Esophagus squamous epithelium (tissue), 5 donors: ENCODE measurements around the gene HEMGN. TPM values are rescaled to one million over a fixed set of nuclear protein-coding genes. Genes with fewer than 3 reads are reported as not detected.

Experiments used
- DNase-seq: peaks from one replicate; lab custom pipeline; 2025; lab: John Stamatoyannopoulos, UW
- H3K27ac ChIP-seq, 4 donors: fragments of 200-600 bp; sonication (generic); one replicate each; pipeline ENCODE4 v1.5.1; 2016 to 2019; ENCODE audit warnings: mild to moderate bottlenecking in 1 of 4
- H3K27me3 ChIP-seq, 4 donors: fragments of 200-600 bp; sonication (generic); 1 replicate in 3 of 4; 2 replicates in 1 of 4; pipeline versions ENCODE4 v1.5.1 to v1.6.0; 2017 to 2021; ENCODE audit warnings: antibody characterized with exemption in 1 of 4
- H3K36me3 ChIP-seq, 3 donors: fragments of 200-600 bp; sonication (generic); one replicate each; pipeline ENCODE4 v1.5.1; 2016 to 2019
- H3K4me1 ChIP-seq, 3 donors: fragments of 200-600 bp; sonication (generic); one replicate each; pipeline ENCODE4 v1.5.1; 2017 to 2019
- H3K4me3 ChIP-seq, 4 donors: fragments of 200-600 bp; sonication (generic); 1 replicate in 3 of 4; 2 replicates in 1 of 4; pipeline ENCODE4 v1.5.1; 2016 to 2019; ENCODE audit warnings: mild to moderate bottlenecking in 2 of 4, moderate library complexity in 1 of 4
- H3K9me3 ChIP-seq, 3 donors: fragments of 200-600 bp; sonication (generic); one replicate each; pipeline ENCODE4 v1.5.1; 2016 to 2019
- POLR2A ChIP-seq, 4 donors: fragments of 450-650 bp; IDR thresholded peaks; one replicate each; pipeline ENCODE4 v1.6.1; 2017; ENCODE audit warnings: antibody characterized with exemption in 4 of 4, mild to moderate bottlenecking in 4 of 4, moderate library complexity in 3 of 4
- WGBS, 2 donors: methylation state at CpG; one replicate each; pipeline ENCODE4 v1.1.5; 2018; 5-methylcytosine and 5-hydroxymethylcytosine counted together
- intact Hi-C: fragments of 100-400 bp; cut with DNase I; formaldehyde crosslinking; loops from one replicate; pipeline ENCODE4 v1.15.0; 2022
- total RNA-seq, 4 donors: library from RNA; depleted of rRNA; stranded (reverse); fragments of >200 nt; gene quantifications; one replicate each; pipeline ENCODE4 v1.1.0, GENCODE V29; 2016
- TF ChIP-seq, protein P1 (sequence below), 6 experiments: fragments of 450-650 bp in 4 of 6; fragments of 200-600 bp in 2 of 6; sonication (generic) in 2 of 6; IDR thresholded peaks; one replicate each; pipeline ENCODE4 v1.5.1; 2016 to 2019; ENCODE audit warnings: antibody characterized with exemption in 6 of 6, mild to moderate bottlenecking in 4 of 6, moderate library complexity in 4 of 6
- donor health status: DM: yes; HTN: yes; CAD: no.

HEMGN gene
- total RNA-seq, 4 donors from 2014 or later = not detected

DNA sequence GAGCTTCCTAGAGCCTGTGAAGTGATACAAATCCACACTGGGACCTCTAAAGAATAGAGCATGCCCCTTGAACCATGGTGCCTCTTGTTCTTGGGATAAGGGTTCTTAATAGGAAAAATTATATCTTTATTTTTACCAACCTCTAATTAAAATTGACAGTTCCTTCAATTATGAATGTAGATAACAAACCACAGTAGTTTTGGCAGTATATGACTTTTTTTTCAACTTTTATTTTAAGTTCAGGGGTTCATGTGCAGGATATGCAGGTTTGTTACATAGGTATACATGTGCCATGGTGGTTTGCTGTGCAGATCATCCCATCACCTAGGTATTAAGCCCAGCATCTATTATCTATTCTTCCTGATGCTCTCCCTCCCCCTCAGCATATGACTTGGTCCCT, 974 bp downstream of the HEMGN start:
- intact Hi-C loops = no loop called here
- Histone ChIP-seq H3K27me3 (peaks cover 0 to 49% (median 0%) of the 10 kb centered on the region in 4 donors), H3K4me1 (no peaks in the 10 kb centered on the region), H3K9me3 (no peaks in the 10 kb centered on the region), H3K4me3 (no peak overlapping the region), H3K27ac (no peak overlapping the region), H3K36me3 (no peaks in the 10 kb centered on the region)
- DNase-seq = no peak
- TF ChIP-seq, protein P1, sequence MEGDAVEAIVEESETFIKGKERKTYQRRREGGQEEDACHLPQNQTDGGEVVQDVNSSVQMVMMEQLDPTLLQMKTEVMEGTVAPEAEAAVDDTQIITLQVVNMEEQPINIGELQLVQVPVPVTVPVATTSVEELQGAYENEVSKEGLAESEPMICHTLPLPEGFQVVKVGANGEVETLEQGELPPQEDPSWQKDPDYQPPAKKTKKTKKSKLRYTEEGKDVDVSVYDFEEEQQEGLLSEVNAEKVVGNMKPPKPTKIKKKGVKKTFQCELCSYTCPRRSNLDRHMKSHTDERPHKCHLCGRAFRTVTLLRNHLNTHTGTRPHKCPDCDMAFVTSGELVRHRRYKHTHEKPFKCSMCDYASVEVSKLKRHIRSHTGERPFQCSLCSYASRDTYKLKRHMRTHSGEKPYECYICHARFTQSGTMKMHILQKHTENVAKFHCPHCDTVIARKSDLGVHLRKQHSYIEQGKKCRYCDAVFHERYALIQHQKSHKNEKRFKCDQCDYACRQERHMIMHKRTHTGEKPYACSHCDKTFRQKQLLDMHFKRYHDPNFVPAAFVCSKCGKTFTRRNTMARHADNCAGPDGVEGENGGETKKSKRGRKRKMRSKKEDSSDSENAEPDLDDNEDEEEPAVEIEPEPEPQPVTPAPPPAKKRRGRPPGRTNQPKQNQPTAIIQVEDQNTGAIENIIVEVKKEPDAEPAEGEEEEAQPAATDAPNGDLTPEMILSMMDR (IDR thresholded peaks at IDR 0.05) = no peak
- TF ChIP-seq POLR2A (IDR thresholded peaks at IDR 0.05) = no peak

DNA sequence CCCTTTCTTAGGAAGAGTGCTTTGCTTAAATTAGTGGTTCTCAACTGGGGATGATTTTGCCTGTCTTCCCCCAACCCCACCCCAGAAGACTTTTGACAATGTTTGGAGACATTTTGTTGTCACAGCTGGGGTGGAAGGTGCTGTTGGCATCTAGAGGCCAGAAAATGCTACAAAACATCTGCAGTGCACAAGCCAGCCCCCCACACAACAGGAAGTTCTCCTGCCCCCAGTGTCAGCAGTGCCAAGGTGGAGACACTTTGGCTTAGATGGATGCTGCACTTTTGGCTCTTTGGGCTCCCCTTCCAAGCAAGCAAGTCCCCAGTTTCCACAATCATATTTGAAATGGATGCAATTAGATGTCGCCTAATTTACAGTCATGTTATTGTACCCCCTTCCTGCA, 2.7 kb downstream of the HEMGN start:
- Histone ChIP-seq H3K27me3 (peaks cover 0 to 53% (median 0%) of the 10 kb centered on the region in 4 donors), H3K4me1 (no peaks in the 10 kb centered on the region), H3K4me3 (no peak overlapping the region), H3K27ac (no peak overlapping the region), H3K36me3 (no peaks in the 10 kb centered on the region), H3K9me3 (no peaks in the 10 kb centered on the region)
- no peak for DNase-seq
- intact Hi-C loops = no loop called here
- WGBS, 2 donors = 69 to 85% methylated on average over 1 of the region's 1 CpG
- TF ChIP-seq, protein P1 (IDR thresholded peaks at IDR 0.05) = no peak
- no peak for TF ChIP-seq POLR2A (IDR thresholded peaks at IDR 0.05)

DNA sequence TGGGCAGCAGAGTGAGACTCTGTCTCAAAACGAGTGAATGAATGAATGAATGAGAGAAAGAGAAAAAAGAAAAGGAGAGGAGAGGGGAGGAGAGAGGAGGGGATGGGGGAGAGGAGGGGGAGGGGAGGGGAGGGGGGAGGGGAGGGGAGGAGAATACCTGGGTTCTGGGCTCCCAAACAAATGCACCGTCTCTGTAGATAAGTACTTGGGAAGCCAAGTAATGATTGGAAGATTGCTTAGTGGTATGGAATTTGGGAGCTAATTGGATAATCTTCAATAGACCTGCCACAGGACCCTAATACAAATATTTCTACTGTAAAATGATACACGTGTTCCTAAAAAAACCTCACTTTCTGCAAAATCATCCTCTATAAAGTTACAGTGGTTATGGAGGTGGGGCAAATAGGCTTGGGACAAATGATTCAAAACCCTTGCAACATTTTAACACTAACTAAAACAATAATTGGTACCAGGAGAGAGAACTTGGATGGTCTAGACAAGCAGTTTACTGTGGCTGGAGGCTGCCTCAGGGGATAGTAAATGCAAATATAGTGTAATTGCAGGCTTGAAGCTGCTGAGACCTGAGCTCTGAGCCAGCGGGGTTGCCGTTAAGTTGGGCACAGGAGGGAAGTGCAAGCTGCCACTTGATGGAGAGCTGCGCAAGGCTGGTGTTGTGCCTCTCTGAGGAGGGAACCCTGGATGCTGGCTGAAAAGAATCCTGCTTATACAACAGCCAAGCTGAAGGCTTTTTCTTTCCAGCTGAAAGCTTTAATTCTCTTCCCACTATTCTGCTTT, 3.5 kb downstream of the HEMGN start:
- peaks cover 0 to 52% (median 0%) of the 10 kb centered on the region in 4 donors for H3K27me3 ChIP-seq
- H3K9me3 ChIP-seq = no peaks in the 10 kb centered on the region
- intact Hi-C loops = no loop called here
- TF ChIP-seq, protein P1 (IDR thresholded peaks at IDR 0.05) = no peak
- no peak for TF ChIP-seq POLR2A (IDR thresholded peaks at IDR 0.05)
- DNase-seq = no peak
- H3K36me3 ChIP-seq = no peaks in the 10 kb centered on the region
- no peak overlapping the region for H3K4me3 ChIP-seq
- no peaks in the 10 kb centered on the region for H3K4me1 ChIP-seq
- 28 to 30% methylated on average over 6 of the region's 6 CpGs for WGBS, 2 donors
- H3K27ac ChIP-seq = no peak overlapping the region

DNA sequence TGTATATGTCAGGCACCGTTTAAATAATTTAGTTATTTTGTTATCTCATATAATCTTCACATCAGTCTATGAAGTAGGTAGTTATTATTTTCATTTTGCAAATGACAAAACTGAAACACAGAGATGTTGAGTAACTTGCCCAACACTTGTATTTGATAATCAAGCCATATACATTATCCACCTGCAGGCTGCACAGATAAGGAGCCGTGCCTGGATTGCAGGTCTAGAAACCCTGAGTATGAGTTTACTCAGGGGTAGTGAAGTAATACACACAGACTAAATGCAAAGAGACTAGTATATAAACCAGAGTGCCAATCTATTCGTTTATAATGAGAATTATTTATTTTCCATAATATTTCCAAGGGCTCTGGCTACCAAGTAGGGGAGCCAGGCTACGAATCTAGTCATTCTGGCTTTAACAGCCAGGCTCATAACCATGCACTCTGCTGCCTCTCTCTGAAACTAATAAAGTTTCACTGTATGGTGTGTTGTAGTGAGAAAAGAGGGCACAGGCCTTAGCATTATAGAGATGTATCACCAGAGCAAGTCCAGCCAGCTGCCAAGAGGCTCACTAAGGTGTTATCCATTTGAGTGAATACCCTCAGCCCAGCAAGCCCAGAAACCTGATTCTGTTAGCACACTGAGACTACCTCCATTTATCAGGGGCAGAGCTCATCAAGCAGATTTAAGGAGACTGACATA, 4.5 kb downstream of the HEMGN start:
- Histone ChIP-seq H3K27ac (no peak overlapping the region), H3K27me3 (peaks cover 0 to 53% (median 0%) of the 10 kb centered on the region in 4 donors), H3K9me3 (no peaks in the 10 kb centered on the region), H3K36me3 (no peaks in the 10 kb centered on the region), H3K4me3 (no peak overlapping the region), H3K4me1 (no peaks in the 10 kb centered on the region)
- TF ChIP-seq POLR2A (IDR thresholded peaks at IDR 0.05) = no peak
- TF ChIP-seq, protein P1 (IDR thresholded peaks at IDR 0.05) = no peak
- intact Hi-C loops = no loop called here
- 63 to 72% methylated on average over 4 of the region's 4 CpGs for WGBS, 2 donors
- DNase-seq = no peak

DNA sequence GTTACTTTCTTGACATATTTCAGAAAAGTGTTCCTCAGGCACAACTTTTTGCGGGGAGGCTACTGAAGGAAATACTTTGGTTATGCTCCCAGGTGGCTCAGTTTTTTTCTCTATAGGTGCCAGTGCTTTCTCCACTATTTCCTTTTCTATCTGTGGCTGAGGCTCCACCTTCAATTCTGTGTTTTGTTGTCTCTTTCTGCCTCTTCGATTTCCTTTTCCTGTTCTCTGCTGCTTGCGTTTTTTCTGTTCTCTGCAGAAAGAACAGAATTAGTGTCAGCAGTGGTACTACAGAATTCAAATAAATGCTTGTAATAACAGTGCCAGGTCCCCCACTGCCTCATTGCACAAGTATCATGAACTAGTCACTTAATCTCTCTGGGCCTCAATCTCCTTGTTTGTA, 7.0 kb downstream of the HEMGN start:
- Histone ChIP-seq H3K4me1 (no peaks in the 10 kb centered on the region), H3K27ac (no peak overlapping the region), H3K27me3 (peaks cover 0 to 54% (median 0%) of the 10 kb centered on the region in 4 donors), H3K36me3 (no peaks in the 10 kb centered on the region), H3K9me3 (no peaks in the 10 kb centered on the region), H3K4me3 (no peak overlapping the region)
- 34 to 41% methylated on average over 3 of the region's 3 CpGs for WGBS, 2 donors
- TF ChIP-seq POLR2A (IDR thresholded peaks at IDR 0.05) = no peak
- TF ChIP-seq, protein P1 (IDR thresholded peaks at IDR 0.05) = no peak
- intact Hi-C loops = no loop called here
- no peak for DNase-seq
